Thyroid gland (tissue), 4 donors: Measurements from ENCODE around the gene PRXL2B.
"Not testable (repeated sequence)": the region's sequence is repeated elsewhere in the genome, so short reads cannot be mapped to it uniquely, and the experiment has no call there.

Experiments
- CTCF ChIP-seq, 6 experiments: fragments of 200-600 bp in 3 of 6; fragments of 450-650 bp in 3 of 6; sonication (generic) in 3 of 6; IDR thresholded peaks; one replicate each; pipeline ENCODE4 v1.5.1; 2016 to 2019; ENCODE audit warnings: antibody characterized with exemption in 6 of 6, mild to moderate bottlenecking in 2 of 6, inconsistent platforms in 1 of 6, moderate library complexity in 1 of 6
- POLR2A ChIP-seq, 2 donors: fragments of 450-650 bp; IDR thresholded peaks; one replicate each; pipeline ENCODE4 v1.6.1; 2017; ENCODE audit warnings: antibody characterized with exemption in 2 of 2, mild to moderate bottlenecking in 2 of 2, moderate library complexity in 1 of 2

GRCh38 chr1:2553076-2553475 is 33.5 kb upstream of the PRXL2B start:
- TF ChIP-seq POLR2A, CTCF (IDR thresholded peaks at IDR 0.05): not testable (repeated sequence)
